Neural crest cell (in vitro differentiated cells): ENCODE measurements around the gene ZBTB40. TPM values are rescaled to one million over a fixed set of nuclear protein-coding genes. Genes with fewer than 3 reads are reported as not detected.
A peak's percentile ranks its signal among the peaks of the same experiment; 100 is the strongest.

Source experiments
- DNase-seq: peaks from one replicate; pipeline ENCODE4 v3.0.0; 2021; ENCODE audit warnings: low read depth, mixed read lengths, low spot score
- H3K27ac Mint-ChIP-seq: one replicate; pipeline ENCODE4 v1.8.0; 2021; ENCODE audit warnings: mild to moderate bottlenecking, mixed read lengths; ENCODE audit not compliant: unreplicated experiment
- H3K27me3 Mint-ChIP-seq: 2 replicates; pipeline ENCODE4 v1.8.0; 2021; ENCODE audit warnings: low read depth, mild to moderate bottlenecking, mixed read lengths
- H3K36me3 Mint-ChIP-seq: 2 replicates; pipeline ENCODE4 v1.8.0; 2021; ENCODE audit warnings: low read depth, mild to moderate bottlenecking, mixed read lengths
- H3K4me1 Mint-ChIP-seq: 2 replicates; pipeline ENCODE4 v1.8.0; 2021; ENCODE audit warnings: mixed read lengths
- H3K4me3 Mint-ChIP-seq: one replicate; pipeline ENCODE4 v1.8.0; 2021; ENCODE audit warnings: mild to moderate bottlenecking, mixed read lengths
- H3K9me3 Mint-ChIP-seq: 2 replicates; pipeline ENCODE4 v1.8.0; 2021; ENCODE audit warnings: mixed read lengths
- CTCF ChIP-seq: fragments of 200-600 bp; sonication (generic); conservative IDR thresholded peaks from 2 replicates; pipeline ENCODE4 v1.5.0; 2021; ENCODE audit warnings: antibody characterized with exemption, mild to moderate bottlenecking
- total RNA-seq: library from RNA; stranded (reverse); gene quantifications from 2 replicates; pipeline ENCODE4 v1.2.1, GENCODE V29; 2021

The ZBTB40 gene
- total RNA-seq, 1 donor from 2014 or later = 31.8 TPM

- Mint-ChIP-seq H3K36me3 (peaks cover 10% of the 10 kb centered on the region), H3K27ac (no peak overlapping the region), H3K4me1 (peaks cover 14% of the 10 kb centered on the region), H3K27me3 (no peaks in the 10 kb centered on the region), H3K9me3 (no peaks in the 10 kb centered on the region), H3K4me3 (no peak overlapping the region)
- no peak for DNase-seq
- no peak for TF ChIP-seq CTCF
Measured at GRCh38 chr1:22443332-22443731, 8.3 kb upstream of the ZBTB40 start.

DNA sequence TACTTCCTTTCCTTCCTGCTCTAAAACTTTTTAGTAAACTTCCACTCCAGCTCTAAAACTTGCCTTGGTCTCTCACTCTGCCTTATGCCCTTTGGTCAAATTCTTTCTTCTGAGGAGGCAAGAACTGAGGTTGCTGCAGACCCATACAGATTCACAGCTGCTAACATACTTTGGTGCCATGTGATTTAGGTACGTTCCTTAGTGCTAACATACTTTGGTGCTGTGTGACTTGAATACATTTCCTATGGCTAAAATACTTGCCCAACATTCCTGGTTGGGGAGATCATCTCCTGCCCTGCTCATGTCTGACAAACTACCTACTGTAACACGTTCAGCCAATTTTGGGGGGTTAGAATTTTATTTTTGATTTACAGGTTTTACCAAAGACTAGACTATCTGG lies 6.8 kb upstream of the ZBTB40 start:
- TF ChIP-seq CTCF = no peak

DNA sequence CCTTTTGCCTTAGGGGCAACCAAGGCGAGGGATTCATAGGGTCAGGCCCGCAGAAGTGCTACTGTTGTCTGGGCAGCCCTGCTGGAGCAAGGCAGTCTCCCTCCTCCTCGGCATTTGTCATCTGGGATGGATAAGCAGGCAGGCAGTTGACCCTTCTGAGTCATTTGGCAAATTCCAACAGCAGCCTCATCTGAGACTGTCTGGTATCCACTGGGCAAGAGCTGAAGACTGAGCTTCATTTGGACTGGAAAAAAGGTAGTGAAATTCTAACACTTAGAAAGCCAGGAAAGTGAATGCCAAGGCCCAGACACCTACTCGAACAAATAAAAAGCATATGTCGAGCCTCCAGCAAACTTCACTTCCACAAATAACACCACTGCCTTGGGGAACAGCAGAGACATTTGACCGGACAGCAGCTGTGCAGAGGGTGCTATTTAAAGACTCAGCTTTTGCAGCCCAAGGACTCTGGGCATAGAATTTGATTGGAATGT lies 4.0 kb upstream of the ZBTB40 start:
- Mint-ChIP-seq H3K4me3 (peak overlapping the region; percentile 47), H3K27ac (no peak overlapping the region), H3K27me3 (no peaks in the 10 kb centered on the region), H3K9me3 (no peaks in the 10 kb centered on the region), H3K36me3 (no peaks in the 10 kb centered on the region), H3K4me1 (peaks cover 26% of the 10 kb centered on the region)
- DNase-seq = no peak
- TF ChIP-seq CTCF = no peak

More for the DNA sequence above, 6.8 kb upstream of the ZBTB40 start:
- DNase-seq = no peak
- Mint-ChIP-seq H3K27ac (no peak overlapping the region), H3K4me3 (no peak overlapping the region), H3K4me1 (peaks cover 14% of the 10 kb centered on the region), H3K9me3 (no peaks in the 10 kb centered on the region), H3K27me3 (no peaks in the 10 kb centered on the region), H3K36me3 (peaks cover 8% of the 10 kb centered on the region)

DNA sequence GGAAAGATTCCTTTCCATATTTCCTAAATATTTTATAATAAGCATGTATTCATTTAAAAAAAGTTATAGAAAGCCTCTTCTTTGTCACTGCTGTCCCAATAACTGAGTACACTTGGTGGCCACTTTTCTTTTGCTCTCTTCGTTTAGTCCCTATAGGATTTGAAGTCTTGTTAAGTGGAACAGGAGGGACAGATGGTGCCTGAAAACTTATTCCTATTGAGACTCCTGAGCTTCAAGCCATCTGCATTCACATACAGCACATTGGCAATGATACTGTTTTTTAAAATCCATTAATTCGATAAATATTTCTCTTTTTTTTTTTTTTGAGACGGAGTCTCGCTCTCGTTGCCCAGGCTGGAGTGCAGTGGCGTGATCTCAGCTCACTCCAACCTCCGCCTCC lies 2.0 kb upstream of the ZBTB40 start:
- no peaks in the 10 kb centered on the region for H3K9me3 Mint-ChIP-seq
- peaks cover 40% of the 10 kb centered on the region for H3K4me1 Mint-ChIP-seq

GRCh38 chr1:22450351-22451021 lies 1.2 kb upstream of the ZBTB40 start:
- peaks cover 45% of the 10 kb centered on the region for H3K4me1 Mint-ChIP-seq
- H3K4me3 Mint-ChIP-seq = peak overlapping the region; percentile 90
- no peaks in the 10 kb centered on the region for H3K27me3 Mint-ChIP-seq

More for the DNA sequence above, 2.0 kb upstream of the ZBTB40 start:
- no peak for DNase-seq
- Mint-ChIP-seq H3K27ac (no peak overlapping the region), H3K27me3 (no peaks in the 10 kb centered on the region), H3K4me3 (no peak overlapping the region), H3K36me3 (no peaks in the 10 kb centered on the region)
- no peak for TF ChIP-seq CTCF

More at GRCh38 chr1:22450351-22451021, 1.2 kb upstream of the ZBTB40 start:
- no peaks in the 10 kb centered on the region for H3K36me3 Mint-ChIP-seq
- peak overlapping the region; percentile 73 for H3K27ac Mint-ChIP-seq
- no peaks in the 10 kb centered on the region for H3K9me3 Mint-ChIP-seq
- no peak for DNase-seq
- no peak for TF ChIP-seq CTCF
